ENCODE results near the gene XRCC5.
"Not testable (repeated sequence)": the region's sequence is repeated elsewhere in the genome, so short reads cannot be mapped to it uniquely, and the experiment has no call there.

Gene XRCC5

GRCh38 chr2:216108967-216109921 is at the start of gene XRCC5:
Gene XRCC5 (plus strand): TSS chr2:216109348. CDS start chr2:216109437, 89 bp downstream.
- peak; percentile 95 to 97 for DNase-seq (ENCODE audit: low read depth in 1 of 2, low spot score in 1 of 2)

GRCh38 chr2:216064014-216064630 is 45.0 kb upstream of the XRCC5 start:
- no peak for DNase-seq (ENCODE audit: low read depth in 1 of 2, low spot score in 1 of 2)

GRCh38 chr2:216064665-216065064 is 44.5 kb upstream of the XRCC5 start:
- no peak for DNase-seq (ENCODE audit: low read depth in 1 of 2, low spot score in 1 of 2)

- no peak for DNase-seq (ENCODE audit: low read depth in 1 of 2, low spot score in 1 of 2)
Measured at GRCh38 chr2:216066230-216066629, 42.9 kb upstream of the XRCC5 start.

- DNase-seq (ENCODE audit: low read depth in 1 of 2, low spot score in 1 of 2) = no peak
Measured at GRCh38 chr2:216069028-216069427, 40.1 kb upstream of the XRCC5 start.

- DNase-seq (ENCODE audit: low read depth in 1 of 2, low spot score in 1 of 2) = no peak
Measured at GRCh38 chr2:216070195-216070594, 39.0 kb upstream of the XRCC5 start.

GRCh38 chr2:216071111-216071851 is 37.9 kb upstream of the XRCC5 start:
- DNase-seq (ENCODE audit: low read depth in 1 of 2, low spot score in 1 of 2) = no peak

- no peak for DNase-seq (ENCODE audit: low read depth in 1 of 2, low spot score in 1 of 2)
Measured at GRCh38 chr2:216072473-216072872, 36.7 kb upstream of the XRCC5 start.

GRCh38 chr2:216073773-216074172 is 35.4 kb upstream of the XRCC5 start:
- no peak for DNase-seq (ENCODE audit: low read depth in 1 of 2, low spot score in 1 of 2)

GRCh38 chr2:216074380-216074779 is 34.8 kb upstream of the XRCC5 start:
- no peak for DNase-seq (ENCODE audit: low read depth in 1 of 2, low spot score in 1 of 2)

GRCh38 chr2:216074794-216075193 is 34.4 kb upstream of the XRCC5 start:
- no peak for DNase-seq (ENCODE audit: low read depth in 1 of 2, low spot score in 1 of 2)

GRCh38 chr2:216075510-216076485 is 33.4 kb upstream of the XRCC5 start:
- no peak for DNase-seq (ENCODE audit: low read depth in 1 of 2, low spot score in 1 of 2)

GRCh38 chr2:216078776-216079175 is 30.4 kb upstream of the XRCC5 start:
- no peak for DNase-seq (ENCODE audit: low read depth in 1 of 2, low spot score in 1 of 2)

GRCh38 chr2:216080048-216080447 is 29.1 kb upstream of the XRCC5 start:
- DNase-seq (ENCODE audit: low read depth in 1 of 2, low spot score in 1 of 2) = not testable (repeated sequence)

GRCh38 chr2:216081012-216081411 is 28.1 kb upstream of the XRCC5 start:
- no peak for DNase-seq (ENCODE audit: low read depth in 1 of 2, low spot score in 1 of 2)

GRCh38 chr2:216081487-216082116 is 27.5 kb upstream of the XRCC5 start, which contains the start of the genes PECR and TMEM169:
Gene PECR (minus strand): TSS chr2:216081809. CDS start chr2:216081741, 68 bp downstream.
Gene TMEM169 (plus strand): TSS chr2:216081919. CDS start chr2:216095964, 14,045 bp downstream.
- DNase-seq (ENCODE audit: low read depth in 1 of 2, low spot score in 1 of 2) = peak; percentile 52 to 58

GRCh38 chr2:216082117-216082711 is 26.9 kb upstream of the XRCC5 start:
- DNase-seq (ENCODE audit: low read depth in 1 of 2, low spot score in 1 of 2) = no peak

GRCh38 chr2:216082805-216083204 is 26.3 kb upstream of the XRCC5 start:
- no peak for DNase-seq (ENCODE audit: low read depth in 1 of 2, low spot score in 1 of 2)
